GM18951 (cell line): ENCODE results near the gene KCNJ1.

Experiments used
- POLR2A ChIP-seq: IDR thresholded peaks from 4 replicates; pipeline ENCODE4 v1.6.1; 2011; ENCODE audit warnings: mild to moderate bottlenecking; ENCODE audit not compliant: insufficient read length, insufficient read depth; ENCODE audit errors: extremely low read depth
- in situ Hi-C: fragments of 300-500 bp; cut with MboI; formaldehyde crosslinking; loops from one replicate; pipeline ENCODE4 v1.12.0; 2022; ENCODE audit warnings: low sequenced_read_pairs, mixed read lengths, inconsistent platforms; ENCODE audit not compliant: unreplicated experiment

KCNJ1 gene

DNA sequence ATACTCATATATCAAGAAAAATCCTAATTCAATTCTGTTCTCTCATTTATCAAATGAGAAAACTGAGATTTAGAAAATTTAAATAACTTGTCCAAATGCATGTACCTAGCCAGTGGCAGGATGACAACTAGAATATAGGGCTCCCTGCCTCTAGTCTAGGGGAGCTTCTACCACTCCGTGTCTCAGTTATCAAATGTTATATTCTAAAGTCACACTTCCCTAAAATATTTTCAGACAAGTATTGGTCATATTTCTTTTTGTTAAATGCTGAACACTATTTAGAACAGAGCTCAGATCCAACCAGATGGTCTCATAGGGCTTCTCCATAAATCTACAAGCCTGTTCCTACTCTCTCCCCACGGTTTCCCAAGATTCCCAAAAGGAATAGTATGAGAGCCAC is 26.3 kb downstream of the KCNJ1 start:
- no peak for TF ChIP-seq POLR2A
- in situ Hi-C loops: loop anchor here (25.0 kb wide), 1 partner anchor 553 kb away; no protein-coding TSS in a partner anchor

DNA sequence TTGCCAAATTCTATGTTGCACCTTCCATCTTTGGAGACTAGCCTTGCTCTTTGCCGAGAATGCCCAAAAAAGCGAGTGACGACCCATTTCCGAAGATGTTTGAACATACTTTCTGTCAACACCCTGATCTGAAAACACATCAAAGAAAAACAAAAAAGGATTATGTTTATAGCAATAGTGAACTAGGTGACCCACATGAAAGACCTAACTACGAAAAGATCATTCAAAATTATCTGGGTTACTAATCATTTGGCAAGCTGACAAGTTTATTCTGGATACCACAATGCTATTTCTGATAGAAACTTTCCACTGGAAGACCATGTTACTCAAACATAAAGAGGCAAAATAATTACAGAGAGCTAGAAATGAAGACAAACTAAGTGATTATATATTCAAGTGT is 27.0 kb downstream of the KCNJ1 start:
- TF ChIP-seq POLR2A: no peak

DNA sequence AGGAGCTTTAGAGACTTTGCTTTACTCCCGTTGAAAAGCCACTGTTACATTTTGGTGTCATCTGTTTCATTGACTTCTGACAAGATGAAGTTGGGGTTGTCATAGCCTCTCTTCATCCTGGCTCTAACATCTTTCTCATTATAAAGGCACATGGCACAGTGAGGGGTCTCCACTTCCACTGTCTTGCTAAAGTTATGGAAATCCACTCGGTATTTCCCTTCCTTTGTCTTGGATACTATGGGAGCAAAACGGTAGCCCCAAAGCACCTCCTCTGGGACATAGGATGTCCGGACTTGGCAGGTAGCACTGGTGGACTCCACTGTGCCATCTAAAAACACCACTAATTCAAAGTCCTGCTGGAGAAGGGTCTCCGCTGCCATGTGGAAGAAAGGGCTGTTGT is 28.0 kb downstream of the KCNJ1 start:
- no peak for TF ChIP-seq POLR2A
- in situ Hi-C loops: loop anchor here (25.0 kb wide), 1 partner anchor 552 kb away; no protein-coding TSS in a partner anchor

More for the DNA sequence above, 27.0 kb downstream of the KCNJ1 start:
- in situ Hi-C loops: loop anchor here (25.0 kb wide), 1 partner anchor 553 kb away; no protein-coding TSS in a partner anchor

DNA sequence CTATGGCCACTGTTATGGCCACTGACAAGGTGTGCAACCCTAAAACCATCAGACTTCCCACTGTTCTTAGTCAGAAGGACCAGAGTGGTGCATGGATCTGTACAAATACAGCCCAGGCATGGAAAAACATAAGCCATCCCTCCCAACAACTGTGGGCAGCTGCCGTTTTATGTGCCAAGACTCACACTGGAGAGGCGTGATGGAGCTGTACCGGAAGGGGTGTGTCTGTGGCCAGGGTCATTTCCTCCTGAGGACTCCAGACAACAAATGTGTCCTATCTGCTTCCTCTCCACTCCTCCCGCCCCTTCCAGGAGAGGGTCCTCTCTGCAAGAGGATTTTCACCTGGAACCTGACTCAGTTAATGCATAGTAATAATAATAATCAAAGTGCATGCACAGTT is 29.5 kb downstream of the KCNJ1 start:
- in situ Hi-C loops: loop anchor here (25.0 kb wide), 1 partner anchor 550 kb away; no protein-coding TSS in a partner anchor

GRCh38 chr11:128835741-128836430 is 31.2 kb downstream of the KCNJ1 start:
- TF ChIP-seq POLR2A: no peak
- in situ Hi-C loops: loop anchor here (25.0 kb wide), 1 partner anchor 549 kb away; no protein-coding TSS in a partner anchor

More for the DNA sequence above, 29.5 kb downstream of the KCNJ1 start:
- TF ChIP-seq POLR2A: no peak

GRCh38 chr11:128834157-128834556 is 32.9 kb downstream of the KCNJ1 start:
- in situ Hi-C loops: loop anchor here (25.0 kb wide), 1 partner anchor 547 kb away; no protein-coding TSS in a partner anchor
- TF ChIP-seq POLR2A: no peak

DNA sequence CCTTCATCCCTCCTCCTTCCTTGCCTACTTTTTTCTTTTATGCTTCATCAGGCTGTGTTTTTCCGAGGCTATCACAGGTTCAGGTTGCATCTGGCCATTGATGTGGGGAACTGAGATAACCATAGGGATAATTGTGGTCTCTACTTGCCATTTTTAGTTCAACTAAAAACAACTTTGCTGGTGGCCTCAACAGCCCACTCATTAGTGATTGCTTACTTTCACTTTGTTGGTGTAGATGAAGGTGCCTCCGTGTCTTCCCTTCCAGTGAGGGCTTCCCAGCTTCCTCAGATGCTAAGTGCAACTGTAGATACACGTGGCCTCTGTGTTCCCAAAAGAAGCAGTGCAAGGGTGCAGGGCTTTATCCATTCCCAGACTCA is 35.0 kb downstream of the KCNJ1 start:
- in situ Hi-C loops: loop anchor here (25.0 kb wide), 1 partner anchor 545 kb away; no protein-coding TSS in a partner anchor
- no peak for TF ChIP-seq POLR2A

- in situ Hi-C loops: loop anchor here (25.0 kb wide), 1 partner anchor 544 kb away; no protein-coding TSS in a partner anchor
Measured at GRCh38 chr11:128831174-128832120, 35.6 kb downstream of the KCNJ1 start.

DNA sequence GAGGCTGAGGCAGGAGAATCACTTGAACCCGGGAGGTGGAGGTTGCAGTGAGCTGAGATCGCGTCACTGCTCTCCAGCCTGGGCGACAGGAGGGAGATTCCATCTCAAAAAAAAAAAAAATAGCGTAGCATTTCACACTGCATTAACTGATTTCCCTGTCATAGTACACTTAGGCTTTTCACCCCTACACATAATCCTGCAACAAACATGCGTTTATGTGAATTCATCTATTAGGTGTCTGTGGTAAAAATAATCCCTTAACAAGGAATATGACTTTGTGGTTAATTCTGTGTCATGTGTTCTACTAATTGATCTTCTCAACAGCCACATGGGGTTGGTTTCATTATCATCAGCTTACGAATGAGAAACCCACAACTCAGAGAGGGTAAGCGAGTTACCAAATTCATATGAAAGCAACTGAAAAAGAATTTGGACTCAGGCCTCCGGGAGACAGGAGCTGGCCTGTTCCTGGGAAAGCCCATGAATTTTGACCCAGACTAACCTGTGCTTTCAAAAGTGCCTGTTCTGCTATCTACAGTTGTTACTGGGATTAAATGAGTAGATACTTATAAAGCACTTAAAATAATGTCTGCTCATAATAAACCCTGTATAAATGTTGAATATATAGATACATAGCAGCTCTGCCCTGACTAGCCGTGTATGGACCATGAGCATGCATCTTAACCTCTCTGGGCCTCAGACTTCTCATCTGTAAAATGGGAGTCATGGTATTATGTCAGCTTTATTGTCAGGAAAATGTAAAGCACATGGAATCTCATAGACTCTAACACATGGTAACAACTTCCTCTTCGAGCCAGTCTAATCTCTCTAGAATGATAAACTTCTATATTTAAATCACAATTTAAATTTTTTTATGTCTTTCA is 36.6 kb downstream of the KCNJ1 start:
- TF ChIP-seq POLR2A: no peak
- in situ Hi-C loops: loop anchor here (25.0 kb wide), 1 partner anchor 543 kb away; no protein-coding TSS in a partner anchor

More at GRCh38 chr11:128831174-128832120, 35.6 kb downstream of the KCNJ1 start:
- no peak for TF ChIP-seq POLR2A

GRCh38 chr11:128828350-128828749 is 38.7 kb downstream of the KCNJ1 start:
- TF ChIP-seq POLR2A: no peak
- in situ Hi-C loops: loop anchor here (10.0 to 25.0 kb wide), 3 partner anchors 194 to 654 kb away; no protein-coding TSS in a partner anchor

DNA sequence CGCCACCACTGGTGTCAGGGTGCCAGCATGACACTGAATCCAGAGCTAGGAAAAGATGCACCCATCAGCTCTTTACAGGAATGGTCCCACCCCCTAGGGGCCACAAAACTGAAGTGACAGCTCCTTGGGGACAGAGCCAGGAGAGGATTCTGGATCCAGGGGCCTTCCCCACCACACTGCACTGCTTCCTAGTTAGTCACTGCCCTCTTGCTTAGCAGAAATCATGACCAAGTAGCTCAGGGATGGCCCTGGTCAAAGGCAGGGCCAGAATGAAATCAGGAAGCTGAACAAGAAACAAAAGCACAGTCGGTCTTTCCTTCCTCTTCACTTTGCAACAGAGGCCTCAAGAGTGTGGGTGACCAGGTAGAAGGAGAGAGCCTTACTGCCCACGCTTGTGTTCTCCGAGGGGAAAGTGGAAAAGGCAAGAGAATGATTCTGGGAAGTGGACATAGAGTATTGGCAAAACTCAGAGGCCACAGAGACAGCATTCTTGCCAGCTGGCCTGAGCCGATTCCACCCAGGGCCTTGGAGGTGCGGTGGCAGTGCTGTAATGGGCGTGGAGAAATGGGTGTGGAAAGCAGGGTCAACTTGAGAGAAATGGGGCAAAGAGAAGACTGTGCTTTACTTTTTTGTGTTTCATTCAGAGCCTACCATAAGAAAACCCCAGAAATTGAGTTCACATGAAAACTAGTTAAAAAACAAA is 39.8 kb downstream of the KCNJ1 start:
- TF ChIP-seq POLR2A: no peak
- in situ Hi-C loops: loop anchor here (10.0 to 25.0 kb wide), 3 partner anchors 193 to 653 kb away; no protein-coding TSS in a partner anchor
